Measurements from ENCODE around the gene RRM1.
"Not testable (repeated sequence)": the region's sequence is repeated elsewhere in the genome, so short reads cannot be mapped to it uniquely, and the experiment has no call there.

Gene RRM1

GRCh38 chr11:4083198-4083597, 11.4 kb upstream of the RRM1 start:
- no peak for DNase-seq (ENCODE audit: low read depth)

- DNase-seq (ENCODE audit: low read depth): no peak
Measured at GRCh38 chr11:4084406-4085125, 10.0 kb upstream of the RRM1 start.

- DNase-seq (ENCODE audit: low read depth): no peak
Measured at GRCh38 chr11:4085575-4085974, 9.0 kb upstream of the RRM1 start.

GRCh38 chr11:4086575-4087353, 7.8 kb upstream of the RRM1 start:
- no peak for DNase-seq (ENCODE audit: low read depth)

GRCh38 chr11:4087551-4087950, 7.0 kb upstream of the RRM1 start:
- no peak for DNase-seq (ENCODE audit: low read depth)

- DNase-seq (ENCODE audit: low read depth): peak; percentile 36
Measured at GRCh38 chr11:4090258-4090657, 4.3 kb upstream of the RRM1 start.

GRCh38 chr11:4092026-4092425, 2.6 kb upstream of the RRM1 start:
- DNase-seq (ENCODE audit: low read depth): no peak

GRCh38 chr11:4093519-4094347, 866 bp upstream of the RRM1 start:
- no peak for DNase-seq (ENCODE audit: low read depth)

GRCh38 chr11:4095509-4096230, 1.1 kb downstream of the RRM1 start:
- DNase-seq (ENCODE audit: low read depth): no peak

- no peak for DNase-seq (ENCODE audit: low read depth)
Measured at GRCh38 chr11:4098026-4098621, 3.5 kb downstream of the RRM1 start.

- DNase-seq (ENCODE audit: low read depth): no peak
Measured at GRCh38 chr11:4102711-4103110, 8.1 kb downstream of the RRM1 start.

GRCh38 chr11:4103269-4103668, 8.7 kb downstream of the RRM1 start:
- no peak for DNase-seq (ENCODE audit: low read depth)

- no peak for DNase-seq (ENCODE audit: low read depth)
Measured at GRCh38 chr11:4105916-4106315, 11.3 kb downstream of the RRM1 start.

GRCh38 chr11:4111834-4112233, 17.2 kb downstream of the RRM1 start:
- no peak for DNase-seq (ENCODE audit: low read depth)

- DNase-seq (ENCODE audit: low read depth): no peak
Measured at GRCh38 chr11:4115128-4115527, 20.5 kb downstream of the RRM1 start.

GRCh38 chr11:4118107-4118506, 23.5 kb downstream of the RRM1 start:
- DNase-seq (ENCODE audit: low read depth): no peak

GRCh38 chr11:4123218-4123617, 28.6 kb downstream of the RRM1 start:
- no peak for DNase-seq (ENCODE audit: low read depth)

- no peak for DNase-seq (ENCODE audit: low read depth)
Measured at GRCh38 chr11:4125141-4125540, 30.5 kb downstream of the RRM1 start.

GRCh38 chr11:4127357-4127756, 32.8 kb downstream of the RRM1 start:
- DNase-seq (ENCODE audit: low read depth): no peak

GRCh38 chr11:4130219-4130618, 35.6 kb downstream of the RRM1 start:
- not testable (repeated sequence) for DNase-seq (ENCODE audit: low read depth)

GRCh38 chr11:4134806-4135205, 40.2 kb downstream of the RRM1 start:
- DNase-seq (ENCODE audit: low read depth): no peak

- DNase-seq (ENCODE audit: low read depth): no peak
Measured at GRCh38 chr11:4138497-4138896, 43.9 kb downstream of the RRM1 start.

Data from activated T-helper 1 cell treated with Interleukin-2 at 50 U/mL for 16 hours (primary cell).